ENCODE results near the gene OPRPN.

OPRPN gene, protein sequence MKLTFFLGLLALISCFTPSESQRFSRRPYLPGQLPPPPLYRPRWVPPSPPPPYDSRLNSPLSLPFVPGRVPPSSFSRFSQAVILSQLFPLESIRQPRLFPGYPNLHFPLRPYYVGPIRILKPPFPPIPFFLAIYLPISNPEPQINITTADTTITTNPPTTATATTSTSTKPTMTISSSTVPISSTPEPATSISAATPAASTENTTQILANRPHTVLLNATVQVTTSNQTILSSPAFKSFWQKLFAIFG

DNA sequence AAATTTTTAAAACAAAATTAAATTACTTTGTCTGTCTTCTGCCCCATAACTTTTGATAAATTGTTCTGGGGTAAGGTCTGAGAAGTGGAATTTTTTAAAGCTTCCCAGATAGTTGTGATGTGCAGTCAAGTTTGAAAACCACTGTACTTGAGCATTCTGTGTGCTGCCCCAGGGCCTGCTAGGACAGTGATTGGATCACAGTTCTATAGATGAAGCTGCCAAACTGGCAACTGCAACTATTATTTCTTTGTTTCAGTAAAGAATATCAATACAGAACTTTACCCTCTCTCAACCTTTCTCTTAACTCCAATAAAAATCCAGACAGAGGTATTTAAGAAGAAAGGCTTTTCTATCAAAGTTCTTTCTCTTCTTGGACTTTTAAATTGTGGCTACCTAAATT is at the start of gene OPRPN:
Gene OPRPN, plus strand, starts transcription at position 361 of the 400 bp plus-strand sequence. CDS start 1,346 bp downstream, outside the sequence.
- H3K27ac Mint-ChIP-seq: no peak within 1 kb of the TSS

GRCh38 chr4:70356185-70356584 is 41.6 kb upstream of the OPRPN start:
- no peaks in the 10 kb centered on the region for H3K36me3 Mint-ChIP-seq (ENCODE audit: low read depth)
- H3K27ac Mint-ChIP-seq: no peak overlapping the region
- no peaks in the 10 kb centered on the region for H3K9me3 Mint-ChIP-seq
- H3K4me1 Mint-ChIP-seq (ENCODE audit: low read depth): no peaks in the 10 kb centered on the region
- H3K4me3 Mint-ChIP-seq: no peak overlapping the region
- H3K27me3 Mint-ChIP-seq (ENCODE audit: low read depth): no peaks in the 10 kb centered on the region

More for the DNA sequence above, at the start of gene OPRPN:
- Mint-ChIP-seq H3K27me3 (ENCODE audit: low read depth) (no peaks in the 10 kb centered on the region), H3K36me3 (ENCODE audit: low read depth) (no peaks in the 10 kb centered on the region), H3K4me1 (ENCODE audit: low read depth) (no peaks in the 10 kb centered on the region), H3K4me3 (no peak within 1 kb of the TSS), H3K9me3 (no peaks in the 10 kb centered on the region)

- H3K27ac Mint-ChIP-seq: no peak overlapping the region
- no peaks in the 10 kb centered on the region for H3K4me1 Mint-ChIP-seq (ENCODE audit: low read depth)
- no peaks in the 10 kb centered on the region for H3K27me3 Mint-ChIP-seq (ENCODE audit: low read depth)
- H3K4me3 Mint-ChIP-seq: no peak overlapping the region
- H3K36me3 Mint-ChIP-seq (ENCODE audit: low read depth): no peaks in the 10 kb centered on the region
- no peaks in the 10 kb centered on the region for H3K9me3 Mint-ChIP-seq
Observed at GRCh38 chr4:70359115-70359661, 38.6 kb upstream of the OPRPN start.

GRCh38 chr4:70360460-70360859 is 37.3 kb upstream of the OPRPN start, which contains the start of gene SMR3A:
TSS of gene SMR3A (plus strand) at chr4:70360760. CDS start at chr4:70362116, 1,356 bp downstream.
- Mint-ChIP-seq H3K4me3 (no peak within 1 kb of the TSS), H3K4me1 (ENCODE audit: low read depth) (no peaks in the 10 kb centered on the region)

DNA sequence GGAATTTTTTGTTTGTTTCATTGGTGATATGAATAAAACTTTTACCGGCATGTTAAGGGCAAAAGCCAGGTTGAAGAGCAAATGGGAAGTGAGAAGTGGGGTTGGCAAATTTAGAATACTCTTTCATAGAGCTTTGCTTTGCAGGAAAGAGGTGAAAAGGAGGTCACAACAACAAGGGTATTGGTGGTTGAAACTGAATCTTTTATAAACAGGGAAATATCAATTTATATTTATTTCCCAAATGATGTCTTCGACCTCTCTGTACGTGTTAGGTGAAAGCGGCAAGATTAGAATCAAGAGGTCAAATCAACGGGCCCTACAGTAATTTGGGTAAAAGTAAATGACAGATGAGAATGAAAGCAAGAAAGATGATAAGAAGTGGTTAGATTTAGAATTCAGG is 33.7 kb upstream of the OPRPN start:
- no peaks in the 10 kb centered on the region for H3K4me1 Mint-ChIP-seq (ENCODE audit: low read depth)
- H3K27ac Mint-ChIP-seq: no peak overlapping the region
- no peaks in the 10 kb centered on the region for H3K9me3 Mint-ChIP-seq
- no peaks in the 10 kb centered on the region for H3K36me3 Mint-ChIP-seq (ENCODE audit: low read depth)
- no peak overlapping the region for H3K4me3 Mint-ChIP-seq
- H3K27me3 Mint-ChIP-seq (ENCODE audit: low read depth): no peaks in the 10 kb centered on the region

More at GRCh38 chr4:70360460-70360859, 37.3 kb upstream of the OPRPN start, which contains the start of gene SMR3A:
- Mint-ChIP-seq H3K27ac (no peak within 1 kb of the TSS), H3K27me3 (ENCODE audit: low read depth) (no peaks in the 10 kb centered on the region), H3K9me3 (no peaks in the 10 kb centered on the region), H3K36me3 (ENCODE audit: low read depth) (no peaks in the 10 kb centered on the region)

- Mint-ChIP-seq H3K27ac (no peak overlapping the region), H3K27me3 (ENCODE audit: low read depth) (no peaks in the 10 kb centered on the region), H3K4me3 (no peak overlapping the region), H3K9me3 (no peaks in the 10 kb centered on the region), H3K36me3 (ENCODE audit: low read depth) (no peaks in the 10 kb centered on the region), H3K4me1 (ENCODE audit: low read depth) (no peaks in the 10 kb centered on the region)
Observed at GRCh38 chr4:70365479-70365878, 32.3 kb upstream of the OPRPN start.

GRCh38 chr4:70367813-70368212 is 29.9 kb upstream of the OPRPN start:
- no peaks in the 10 kb centered on the region for H3K9me3 Mint-ChIP-seq
- no peaks in the 10 kb centered on the region for H3K4me1 Mint-ChIP-seq (ENCODE audit: low read depth)
- H3K36me3 Mint-ChIP-seq (ENCODE audit: low read depth): no peaks in the 10 kb centered on the region
- no peak overlapping the region for H3K27ac Mint-ChIP-seq
- no peak overlapping the region for H3K4me3 Mint-ChIP-seq
- no peaks in the 10 kb centered on the region for H3K27me3 Mint-ChIP-seq (ENCODE audit: low read depth)

DNA sequence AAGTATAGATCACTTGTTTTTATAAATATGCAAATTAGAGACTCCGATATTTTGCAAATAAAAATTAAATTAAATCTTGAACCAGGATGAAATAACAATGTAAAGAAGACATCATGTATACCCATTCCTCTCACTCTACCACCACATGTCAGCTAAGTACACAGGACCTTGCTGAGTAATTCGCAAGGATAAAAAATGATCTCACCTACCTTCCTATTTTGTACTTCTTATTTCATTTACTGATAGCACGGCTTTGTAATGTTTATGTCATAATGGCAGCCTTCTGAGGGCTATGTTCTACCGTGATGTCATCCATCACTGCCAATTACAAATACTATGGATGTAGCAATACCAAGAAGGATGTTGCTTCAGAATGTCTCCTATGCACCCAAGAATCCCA is 25.8 kb upstream of the OPRPN start:
- Mint-ChIP-seq H3K4me3 (no peak overlapping the region), H3K36me3 (ENCODE audit: low read depth) (no peaks in the 10 kb centered on the region), H3K4me1 (ENCODE audit: low read depth) (no peaks in the 10 kb centered on the region), H3K27ac (no peak overlapping the region), H3K9me3 (no peaks in the 10 kb centered on the region), H3K27me3 (ENCODE audit: low read depth) (no peaks in the 10 kb centered on the region)

- H3K9me3 Mint-ChIP-seq: no peaks in the 10 kb centered on the region
- no peak overlapping the region for H3K4me3 Mint-ChIP-seq
- H3K36me3 Mint-ChIP-seq (ENCODE audit: low read depth): no peaks in the 10 kb centered on the region
- no peak overlapping the region for H3K27ac Mint-ChIP-seq
- H3K27me3 Mint-ChIP-seq (ENCODE audit: low read depth): no peaks in the 10 kb centered on the region
- no peaks in the 10 kb centered on the region for H3K4me1 Mint-ChIP-seq (ENCODE audit: low read depth)
Observed at GRCh38 chr4:70372760-70373159, 25.0 kb upstream of the OPRPN start.

DNA sequence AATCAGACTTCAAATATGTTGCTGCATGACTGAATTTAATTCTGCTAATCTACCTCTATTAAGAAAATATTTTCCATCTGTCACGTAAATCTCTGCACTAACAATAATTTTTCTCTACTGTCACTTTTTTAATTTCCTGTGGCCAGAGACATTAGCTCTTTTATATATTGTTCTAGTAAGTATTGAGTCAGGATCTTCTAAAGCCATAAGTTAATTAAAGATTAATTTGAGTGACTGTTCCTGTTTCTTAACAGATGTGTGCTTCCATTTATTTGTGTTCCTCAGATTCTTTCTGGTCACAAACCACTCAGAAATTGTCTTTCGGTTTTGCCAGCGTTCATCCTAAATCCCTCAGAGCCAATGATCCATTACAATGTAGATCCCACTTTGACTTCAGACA is 17.2 kb upstream of the OPRPN start:
- Mint-ChIP-seq H3K4me3 (no peak overlapping the region), H3K36me3 (ENCODE audit: low read depth) (no peaks in the 10 kb centered on the region), H3K27me3 (ENCODE audit: low read depth) (no peaks in the 10 kb centered on the region), H3K9me3 (no peaks in the 10 kb centered on the region), H3K4me1 (ENCODE audit: low read depth) (no peaks in the 10 kb centered on the region), H3K27ac (no peak overlapping the region)

- H3K4me3 Mint-ChIP-seq: no peak within 1 kb of the TSS
- no peak within 1 kb of the TSS for H3K27ac Mint-ChIP-seq
- H3K9me3 Mint-ChIP-seq: no peaks in the 10 kb centered on the region
- H3K4me1 Mint-ChIP-seq (ENCODE audit: low read depth): no peaks in the 10 kb centered on the region
- no peaks in the 10 kb centered on the region for H3K27me3 Mint-ChIP-seq (ENCODE audit: low read depth)
- no peaks in the 10 kb centered on the region for H3K36me3 Mint-ChIP-seq (ENCODE audit: low read depth)
Observed at GRCh38 chr4:70382691-70383181, 15.0 kb upstream of the OPRPN start, which contains the start of gene SMR3B. TSS of gene SMR3B (plus strand) at chr4:70383131. CDS start at chr4:70384511, 1,380 bp downstream.

DNA sequence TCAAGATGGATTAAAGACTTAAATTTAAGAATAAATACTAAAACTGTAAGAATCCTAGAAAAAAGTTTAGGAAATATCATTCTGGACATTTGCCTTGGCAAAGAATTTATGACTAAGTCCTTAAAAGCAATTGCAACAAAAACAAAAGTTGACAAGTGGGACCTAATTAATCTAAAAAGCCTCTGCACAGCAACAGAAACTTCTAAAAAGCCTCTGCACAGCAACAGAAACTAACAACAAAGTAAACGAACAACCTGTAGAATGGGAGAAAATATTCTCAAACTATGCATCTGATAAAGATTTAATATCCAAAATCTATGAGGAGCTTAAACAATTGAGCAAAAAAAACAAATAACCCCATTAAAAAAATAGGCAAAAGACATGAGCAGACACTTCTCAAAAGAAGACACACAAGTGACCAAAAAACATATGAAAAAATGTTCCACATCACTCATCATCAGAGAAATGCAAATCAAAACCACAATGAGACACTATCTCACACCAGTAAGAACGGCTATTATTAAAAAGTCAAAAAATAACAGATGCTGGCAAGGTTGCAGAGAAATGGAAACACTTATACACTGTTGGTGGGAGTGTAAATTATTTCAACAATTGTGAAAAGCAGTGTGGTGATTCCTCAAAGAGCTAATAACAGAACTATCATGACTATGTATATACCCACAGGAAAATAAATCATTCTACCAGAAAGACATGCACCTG is 5.5 kb upstream of the OPRPN start:
- no peaks in the 10 kb centered on the region for H3K36me3 Mint-ChIP-seq (ENCODE audit: low read depth)
- no peak overlapping the region for H3K4me3 Mint-ChIP-seq
- no peaks in the 10 kb centered on the region for H3K4me1 Mint-ChIP-seq (ENCODE audit: low read depth)
- H3K27me3 Mint-ChIP-seq (ENCODE audit: low read depth): no peaks in the 10 kb centered on the region
- H3K9me3 Mint-ChIP-seq: no peaks in the 10 kb centered on the region
- H3K27ac Mint-ChIP-seq: no peak overlapping the region

DNA sequence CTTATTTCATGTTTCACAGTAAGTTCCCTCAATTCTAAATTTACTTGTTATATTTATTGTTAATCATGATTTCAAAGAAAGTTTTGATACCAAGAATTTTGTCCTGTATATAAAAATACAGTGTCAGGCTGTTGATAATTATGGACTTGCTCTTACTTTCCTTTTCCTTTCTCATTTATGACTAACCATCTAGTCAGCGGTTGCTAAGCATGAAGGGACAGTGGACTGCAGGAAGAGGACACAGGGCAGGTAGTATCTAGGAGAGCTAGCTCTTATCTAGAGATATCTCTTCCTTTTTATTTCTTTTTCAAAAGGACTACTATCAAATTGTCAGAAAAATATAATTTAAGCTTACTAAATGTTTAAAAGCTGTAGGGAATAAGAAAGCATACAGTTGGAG is 1.6 kb downstream of the OPRPN start:
- H3K4me3 Mint-ChIP-seq: no peak overlapping the region
- no peaks in the 10 kb centered on the region for H3K27me3 Mint-ChIP-seq (ENCODE audit: low read depth)
- no peaks in the 10 kb centered on the region for H3K36me3 Mint-ChIP-seq (ENCODE audit: low read depth)
- H3K4me1 Mint-ChIP-seq (ENCODE audit: low read depth): no peaks in the 10 kb centered on the region
- H3K27ac Mint-ChIP-seq: no peak overlapping the region
- H3K9me3 Mint-ChIP-seq: no peaks in the 10 kb centered on the region

DNA sequence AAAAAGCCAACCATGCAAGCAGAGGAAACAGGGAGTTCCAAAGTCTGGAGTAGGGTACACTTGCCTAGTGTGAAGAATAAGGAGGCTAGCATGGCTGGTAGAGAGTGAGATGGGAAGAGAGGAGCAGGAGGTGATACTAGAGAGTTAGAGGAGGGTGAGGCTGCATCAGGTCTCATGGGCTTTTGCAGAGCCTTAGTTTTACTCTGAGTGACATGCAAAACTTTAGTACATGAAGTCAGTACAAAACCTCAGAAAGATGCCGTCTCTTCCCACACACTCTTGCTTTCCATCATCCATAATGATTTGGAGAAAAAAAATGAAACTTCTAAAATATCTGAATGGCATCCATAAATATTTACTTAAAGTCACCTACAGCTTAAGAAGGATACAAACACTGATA is 5.0 kb downstream of the OPRPN start:
- H3K27ac Mint-ChIP-seq: no peak overlapping the region
- no peak overlapping the region for H3K4me3 Mint-ChIP-seq
- H3K27me3 Mint-ChIP-seq (ENCODE audit: low read depth): no peaks in the 10 kb centered on the region
- H3K4me1 Mint-ChIP-seq (ENCODE audit: low read depth): no peaks in the 10 kb centered on the region
- no peaks in the 10 kb centered on the region for H3K9me3 Mint-ChIP-seq
- H3K36me3 Mint-ChIP-seq (ENCODE audit: low read depth): no peaks in the 10 kb centered on the region

DNA sequence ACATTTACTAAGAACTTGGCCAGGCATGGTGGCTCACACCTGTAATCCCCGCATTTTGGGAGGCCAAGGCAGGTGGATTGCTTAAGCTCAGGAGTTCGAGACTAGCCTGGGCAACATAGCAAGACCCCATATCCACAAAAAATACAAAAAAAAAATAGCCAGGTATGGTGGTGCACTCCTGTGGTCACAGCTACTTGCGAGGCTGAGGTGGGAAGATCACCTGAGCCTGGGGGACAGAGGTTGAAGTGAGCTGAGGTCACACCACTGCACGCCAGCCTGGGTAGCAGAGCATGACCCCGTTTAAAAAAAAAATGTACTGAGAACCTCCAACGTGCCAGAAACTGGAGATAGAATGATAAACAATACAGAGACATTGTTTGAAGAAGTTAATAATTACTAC is 8.0 kb downstream of the OPRPN start:
- Mint-ChIP-seq H3K27ac (no peak overlapping the region), H3K9me3 (no peaks in the 10 kb centered on the region), H3K36me3 (ENCODE audit: low read depth) (no peaks in the 10 kb centered on the region), H3K27me3 (ENCODE audit: low read depth) (no peaks in the 10 kb centered on the region), H3K4me1 (ENCODE audit: low read depth) (no peaks in the 10 kb centered on the region), H3K4me3 (no peak overlapping the region)

Measured in T-helper 1 cell treated with Interleukin-12 subunit alpha and Interleukin-12 subunit beta and Interleukin-4 antibody, amounts not matched to agents 30 μg/mL and 1 μg/mL, for 36 hours (primary cell).